Measurements from ENCODE around the gene ERBIN. TPM values are rescaled to one million over a fixed set of nuclear protein-coding genes. Genes with fewer than 3 reads are reported as not detected.

ERBIN gene
- total and polyA plus RNA-seq, 2 of the 8 experiments (the other 6 are each of a cell fraction or from before 2014, with no cell fraction given) = 7.7 to 33.2 TPM

- TF ChIP-seq TBP (IDR thresholded peaks at IDR 0.05; ENCODE audit: low read depth, low read length) (no peak), SRF (IDR thresholded peaks at IDR 0.05; ENCODE audit: low read depth, low read length) (no peak), SIN3A (conservative IDR thresholded peaks at IDR 0.05 in 1 of 2, IDR thresholded peaks at IDR 0.05 in 1 of 2; ENCODE audit: low read depth in 1 of 2, low read length in 2 of 2) (no peak), RBBP5 (IDR thresholded peaks at IDR 0.05; ENCODE audit: borderline replicate concordance, low read depth, low read length) (no peak), BCL11A (IDR thresholded peaks at IDR 0.05; ENCODE audit: low read depth in 2 of 2, low read length in 2 of 2) (no peak), SUZ12 (IDR thresholded peaks at IDR 0.05; ENCODE audit: low read length) (no peak)
Observed at GRCh38 chr5:66013906-66014305, 87.5 kb downstream of the ERBIN start (continued).
